IPS-15b (cell line): Measurements from ENCODE around the gene DBNL.

ENCODE experiments used
- H3K27me3 ChIP-seq: one replicate; pipeline ENCODE4 v1.6.1; 2013; ENCODE audit warnings: low read length; ENCODE audit not compliant: control insufficient read depth, insufficient read depth
- H3K36me3 ChIP-seq: one replicate; pipeline ENCODE4 v1.6.1; 2013; ENCODE audit warnings: low read length; ENCODE audit not compliant: control insufficient read depth, insufficient read depth
- H3K4me1 ChIP-seq: one replicate; pipeline ENCODE4 v1.6.1; 2013; ENCODE audit warnings: mild to moderate bottlenecking, low read length; ENCODE audit not compliant: control insufficient read depth, insufficient read depth
- H3K4me3 ChIP-seq: one replicate; pipeline ENCODE4 v1.5.1; 2013; ENCODE audit warnings: low read depth, low read length
- H3K9ac ChIP-seq: one replicate; pipeline ENCODE4 v1.6.1; 2013; ENCODE audit warnings: low read depth, mild to moderate bottlenecking, low read length
- H3K9me3 ChIP-seq: one replicate; pipeline ENCODE4 v1.6.1; 2013; ENCODE audit warnings: mild to moderate bottlenecking, low read length; ENCODE audit not compliant: control insufficient read depth, insufficient read depth

The DBNL gene

DNA sequence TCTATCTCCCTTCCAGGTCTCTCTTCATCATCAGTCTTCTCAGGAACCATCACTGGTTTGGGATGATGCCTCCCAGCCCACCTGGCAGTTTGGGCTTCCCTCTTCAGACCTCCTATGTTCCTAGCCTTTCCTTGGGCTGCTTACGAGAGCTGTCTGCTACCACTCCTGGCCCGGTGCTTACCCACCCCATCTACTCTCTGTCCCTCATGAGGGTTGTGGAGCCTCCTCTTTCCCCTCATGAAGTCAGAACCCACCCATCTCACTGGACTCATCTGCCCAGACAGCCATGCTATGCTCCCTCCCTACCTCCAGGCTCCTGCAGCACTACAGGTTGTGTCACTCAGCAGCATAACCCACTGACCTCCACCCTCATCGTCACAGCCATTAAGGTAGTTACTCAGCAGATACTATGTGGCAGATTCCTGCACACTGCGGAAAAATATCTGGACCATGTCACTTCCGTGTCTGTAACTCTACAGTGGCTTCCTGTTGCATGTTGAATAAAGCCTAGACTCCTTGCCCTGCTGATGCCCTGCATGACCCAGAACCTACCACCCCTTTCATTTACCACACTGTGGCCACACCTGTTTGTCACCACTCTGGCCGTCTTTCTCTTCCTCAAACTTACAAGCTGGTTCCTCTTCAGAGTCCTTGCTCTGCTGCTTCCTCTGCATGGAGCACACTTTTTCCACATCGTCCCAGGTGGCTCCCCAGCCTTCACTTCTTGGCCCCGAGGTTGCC lies 2.0 kb downstream of the DBNL start:
- H3K9me3 ChIP-seq = no peaks in the 10 kb centered on the region
- peaks cover 3% of the 10 kb centered on the region for H3K27me3 ChIP-seq
- H3K36me3 ChIP-seq = peaks cover 12% of the 10 kb centered on the region
- H3K4me1 ChIP-seq = peaks cover 6% of the 10 kb centered on the region
- peak overlapping the region; percentile 13 for H3K4me3 ChIP-seq
- H3K9ac ChIP-seq = no peak overlapping the region

DNA sequence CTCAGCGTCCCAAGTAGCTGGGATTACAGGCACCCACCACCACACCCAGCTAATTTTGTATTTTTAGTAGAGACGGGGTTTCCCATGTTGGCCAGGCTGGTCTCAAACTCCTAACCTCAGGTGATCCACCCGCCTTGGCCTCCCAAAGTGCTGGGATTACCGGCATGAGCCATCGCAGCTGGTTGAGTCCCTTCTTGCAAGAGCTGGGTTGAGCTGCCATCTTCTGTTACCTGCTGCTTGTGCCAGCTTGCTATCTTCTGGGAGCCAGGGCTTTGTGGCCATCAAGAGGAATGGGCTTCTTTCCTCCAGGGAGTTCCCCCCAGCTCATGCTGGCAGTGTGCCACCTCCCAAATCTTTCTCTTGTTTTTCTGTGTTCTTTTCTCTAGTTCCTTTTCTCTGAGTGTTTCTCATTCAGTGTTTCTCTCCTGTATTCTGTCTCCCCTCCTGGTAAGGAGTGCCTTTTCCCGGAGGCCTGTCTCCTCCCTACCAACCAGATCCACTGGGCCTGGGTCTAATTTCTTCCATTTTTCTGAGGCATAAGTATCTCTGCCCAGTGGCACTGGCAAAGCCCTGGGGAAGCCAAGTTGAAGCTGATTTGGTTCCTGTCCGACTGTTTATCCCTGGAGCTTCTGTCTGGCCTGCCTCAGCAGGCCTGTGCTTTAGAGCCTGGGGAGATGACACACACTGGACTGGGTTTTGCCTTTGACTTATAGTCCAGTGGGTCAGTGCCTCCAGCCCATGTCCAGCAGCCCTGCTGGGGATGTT lies 3.7 kb downstream of the DBNL start:
- Histone ChIP-seq H3K9me3 (no peaks in the 10 kb centered on the region), H3K36me3 (peaks cover 22% of the 10 kb centered on the region), H3K27me3 (no peaks in the 10 kb centered on the region), H3K4me3 (no peak overlapping the region), H3K9ac (no peak overlapping the region), H3K4me1 (peaks cover 6% of the 10 kb centered on the region)

DNA sequence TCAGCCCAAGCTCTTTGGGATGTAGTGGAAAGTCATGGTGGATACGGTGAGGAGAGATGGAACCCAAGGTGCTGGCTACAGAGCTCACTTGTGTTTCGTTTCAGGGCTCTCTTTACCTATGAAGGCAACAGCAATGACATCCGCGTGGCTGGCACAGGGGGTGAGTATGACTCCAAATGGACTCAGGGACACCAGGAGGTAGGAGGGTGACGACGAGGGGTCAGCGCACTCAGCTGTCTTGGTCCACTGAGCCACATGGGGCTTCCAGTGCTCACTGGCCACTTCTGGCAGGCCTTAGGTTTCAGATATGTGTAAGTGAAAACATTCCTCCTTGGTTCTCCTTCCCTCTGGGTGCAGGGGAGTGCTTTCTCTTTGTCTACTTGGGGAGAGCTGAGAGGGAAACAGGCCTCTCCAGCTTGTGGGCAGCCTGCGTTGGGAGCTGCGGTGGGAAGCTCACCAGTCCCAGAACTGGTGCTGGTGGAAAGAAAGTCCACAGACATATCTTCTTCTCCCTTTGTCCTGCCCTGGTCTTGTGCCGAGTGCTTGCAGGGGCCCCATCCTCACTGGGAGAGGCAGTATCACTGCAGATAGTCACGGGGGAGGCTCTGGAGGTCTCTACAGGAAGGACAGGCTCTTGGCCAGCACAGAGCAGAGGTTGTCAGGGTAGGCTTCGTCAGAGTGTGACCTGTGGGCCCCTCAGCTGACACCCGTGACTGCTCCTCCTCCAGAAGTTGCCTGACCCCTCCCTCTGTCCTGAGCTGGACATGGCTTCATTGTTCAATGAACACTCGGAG lies 5.8 kb downstream of the DBNL start:
- H3K9me3 ChIP-seq = no peaks in the 10 kb centered on the region
- no peaks in the 10 kb centered on the region for H3K27me3 ChIP-seq
- H3K36me3 ChIP-seq = peaks cover 22% of the 10 kb centered on the region
- no peak overlapping the region for H3K4me3 ChIP-seq
- H3K9ac ChIP-seq = no peak overlapping the region
- H3K4me1 ChIP-seq = peaks cover 4% of the 10 kb centered on the region

DNA sequence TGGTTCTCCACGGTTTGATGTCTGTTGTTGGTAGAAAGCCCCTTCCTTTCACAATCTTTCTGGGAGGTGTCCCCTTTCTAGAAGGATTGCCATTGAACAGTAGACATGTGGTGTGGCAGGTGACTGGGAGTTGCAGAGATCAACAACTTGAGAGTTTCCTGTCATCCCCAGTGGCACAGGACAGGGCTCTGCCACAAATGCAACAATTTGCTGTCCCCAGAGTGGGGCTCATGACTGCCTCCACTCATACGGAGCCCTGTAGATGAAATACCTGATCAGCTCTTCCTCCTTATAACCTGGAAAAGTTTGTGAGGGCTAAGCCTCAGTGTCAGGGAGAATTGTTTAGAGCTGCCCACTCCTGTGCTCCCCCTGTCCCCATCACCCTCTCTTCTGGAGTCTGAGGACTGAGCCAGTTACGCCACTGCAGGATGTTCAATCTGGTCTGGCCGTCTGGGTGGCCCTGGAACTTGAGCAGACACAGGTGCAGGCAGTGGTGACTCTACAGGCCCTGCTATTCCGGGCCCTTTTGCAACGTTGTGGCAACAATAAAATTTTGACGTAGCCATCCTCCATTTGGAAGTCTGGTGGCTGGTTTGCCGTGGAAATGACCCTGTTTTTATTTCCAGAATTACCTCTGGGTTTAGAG lies 6.5 kb downstream of the DBNL start:
- no peaks in the 10 kb centered on the region for H3K27me3 ChIP-seq
- no peaks in the 10 kb centered on the region for H3K9me3 ChIP-seq
- H3K9ac ChIP-seq = no peak overlapping the region
- H3K4me1 ChIP-seq = no peaks in the 10 kb centered on the region
- no peak overlapping the region for H3K4me3 ChIP-seq
- H3K36me3 ChIP-seq = peaks cover 22% of the 10 kb centered on the region

DNA sequence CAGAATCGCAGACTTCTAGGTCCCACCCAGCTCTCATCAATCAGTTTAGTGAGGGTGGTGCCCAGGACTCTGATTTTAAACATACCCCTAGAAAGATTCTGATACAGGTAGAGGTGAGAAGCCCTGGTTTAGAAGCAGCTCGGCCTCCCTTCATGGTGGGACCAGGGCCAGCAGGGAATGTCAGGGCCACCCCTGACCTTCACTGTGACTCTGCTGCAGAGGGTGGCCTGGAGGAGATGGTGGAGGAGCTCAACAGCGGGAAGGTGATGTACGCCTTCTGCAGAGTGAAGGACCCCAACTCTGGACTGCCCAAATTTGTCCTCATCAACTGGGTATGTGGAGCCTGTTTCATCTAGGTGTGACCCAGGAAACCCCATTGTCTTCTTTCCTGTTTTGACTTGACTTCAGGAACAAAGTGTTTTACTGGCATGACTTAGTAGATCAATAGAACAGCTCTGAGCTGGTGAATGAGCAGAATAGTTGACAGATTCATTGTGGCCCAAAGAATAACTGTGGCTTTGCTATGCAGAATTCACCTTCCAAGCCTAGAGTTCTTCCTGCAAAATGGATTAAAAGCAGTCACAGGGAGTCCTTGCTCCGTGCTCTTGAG lies 7.2 kb downstream of the DBNL start:
- Histone ChIP-seq H3K4me3 (no peak overlapping the region), H3K36me3 (peaks cover 27% of the 10 kb centered on the region), H3K9ac (no peak overlapping the region), H3K4me1 (no peaks in the 10 kb centered on the region), H3K9me3 (no peaks in the 10 kb centered on the region), H3K27me3 (no peaks in the 10 kb centered on the region)

DNA sequence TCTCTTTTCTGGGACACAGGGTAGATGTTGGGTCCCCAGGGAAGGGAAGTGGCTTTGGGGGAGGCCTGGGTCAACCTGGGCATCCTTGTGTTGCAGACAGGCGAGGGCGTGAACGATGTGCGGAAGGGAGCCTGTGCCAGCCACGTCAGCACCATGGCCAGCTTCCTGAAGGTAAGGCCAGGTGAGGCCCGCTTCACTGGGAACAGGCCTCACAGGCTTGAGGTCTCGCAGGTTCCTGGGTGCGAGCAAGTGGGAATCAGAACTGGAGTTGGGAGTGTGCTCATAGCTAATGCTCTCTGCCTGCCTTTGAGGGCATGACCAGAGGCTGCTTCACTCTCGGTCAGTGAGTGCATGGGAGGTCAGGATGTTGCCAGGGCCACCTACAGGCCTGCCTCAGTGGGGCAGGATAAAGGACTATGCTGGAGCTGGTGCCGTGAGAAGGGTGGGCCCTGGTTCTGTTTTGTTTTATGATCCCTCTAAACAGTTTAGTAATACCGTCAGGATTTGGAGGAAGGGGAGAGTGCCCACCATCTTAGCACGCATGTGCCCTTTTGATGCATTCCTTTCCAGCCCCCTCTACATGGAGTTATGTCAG lies 8.4 kb downstream of the DBNL start:
- H3K36me3 ChIP-seq = peaks cover 38% of the 10 kb centered on the region
- no peaks in the 10 kb centered on the region for H3K27me3 ChIP-seq
- H3K4me3 ChIP-seq = no peak overlapping the region
- no peaks in the 10 kb centered on the region for H3K4me1 ChIP-seq
- no peak overlapping the region for H3K9ac ChIP-seq
- no peaks in the 10 kb centered on the region for H3K9me3 ChIP-seq

DNA sequence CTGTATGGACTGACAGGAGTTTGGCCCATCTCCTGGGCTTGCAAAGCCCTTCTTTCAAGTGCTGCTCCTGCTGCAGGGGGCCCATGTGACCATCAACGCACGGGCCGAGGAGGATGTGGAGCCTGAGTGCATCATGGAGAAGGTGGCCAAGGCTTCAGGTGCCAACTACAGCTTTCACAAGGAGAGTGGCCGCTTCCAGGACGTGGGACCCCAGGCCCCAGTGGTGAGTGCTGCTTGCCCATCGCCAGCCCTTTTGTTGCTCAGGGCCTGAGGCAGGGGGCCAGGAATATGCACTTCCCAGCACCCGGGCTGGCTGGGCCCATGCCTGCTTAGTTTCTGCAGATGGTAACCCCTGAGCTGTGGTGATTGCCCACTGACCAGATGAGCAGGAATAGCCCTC lies 12.2 kb downstream of the DBNL start:
- Histone ChIP-seq H3K4me3 (no peak overlapping the region), H3K36me3 (peaks cover 48% of the 10 kb centered on the region), H3K27me3 (no peaks in the 10 kb centered on the region), H3K4me1 (no peaks in the 10 kb centered on the region), H3K9ac (no peak overlapping the region), H3K9me3 (no peaks in the 10 kb centered on the region)

DNA sequence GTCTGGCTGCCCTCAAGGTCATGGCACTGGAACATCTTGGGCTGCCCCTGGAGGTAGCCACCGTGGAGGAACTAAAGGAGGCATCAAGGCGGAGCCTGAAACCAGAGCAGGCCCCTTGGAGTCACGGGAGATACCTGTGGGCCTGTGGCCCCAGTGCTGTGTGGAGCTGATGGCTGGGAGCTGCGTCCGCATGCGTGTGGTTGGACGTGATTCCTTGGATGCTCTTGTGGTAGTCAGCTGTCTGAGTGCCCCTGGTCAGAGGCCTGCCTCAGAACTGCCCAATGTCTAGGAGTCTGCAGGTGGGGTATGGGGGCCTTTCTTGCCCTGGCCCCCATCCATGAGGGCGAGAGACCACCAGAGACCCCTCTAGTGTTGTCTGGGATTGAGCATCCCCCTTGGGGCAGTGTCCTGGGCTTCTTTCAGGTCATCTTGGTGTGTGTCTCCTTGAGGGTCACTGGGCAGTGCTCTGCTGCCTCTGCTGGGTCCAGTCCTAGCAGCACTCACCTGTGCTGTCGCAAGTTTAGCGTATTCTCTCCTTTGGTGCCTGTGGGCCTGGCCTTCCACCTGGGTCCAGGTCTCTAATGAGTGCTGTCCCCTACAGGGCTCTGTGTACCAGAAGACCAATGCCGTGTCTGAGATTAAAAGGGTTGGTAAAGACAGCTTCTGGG lies 12.8 kb downstream of the DBNL start:
- H3K4me3 ChIP-seq = no peak overlapping the region
- H3K4me1 ChIP-seq = no peaks in the 10 kb centered on the region
- H3K9me3 ChIP-seq = no peaks in the 10 kb centered on the region
- H3K27me3 ChIP-seq = no peaks in the 10 kb centered on the region
- H3K9ac ChIP-seq = no peak overlapping the region
- peaks cover 50% of the 10 kb centered on the region for H3K36me3 ChIP-seq

DNA sequence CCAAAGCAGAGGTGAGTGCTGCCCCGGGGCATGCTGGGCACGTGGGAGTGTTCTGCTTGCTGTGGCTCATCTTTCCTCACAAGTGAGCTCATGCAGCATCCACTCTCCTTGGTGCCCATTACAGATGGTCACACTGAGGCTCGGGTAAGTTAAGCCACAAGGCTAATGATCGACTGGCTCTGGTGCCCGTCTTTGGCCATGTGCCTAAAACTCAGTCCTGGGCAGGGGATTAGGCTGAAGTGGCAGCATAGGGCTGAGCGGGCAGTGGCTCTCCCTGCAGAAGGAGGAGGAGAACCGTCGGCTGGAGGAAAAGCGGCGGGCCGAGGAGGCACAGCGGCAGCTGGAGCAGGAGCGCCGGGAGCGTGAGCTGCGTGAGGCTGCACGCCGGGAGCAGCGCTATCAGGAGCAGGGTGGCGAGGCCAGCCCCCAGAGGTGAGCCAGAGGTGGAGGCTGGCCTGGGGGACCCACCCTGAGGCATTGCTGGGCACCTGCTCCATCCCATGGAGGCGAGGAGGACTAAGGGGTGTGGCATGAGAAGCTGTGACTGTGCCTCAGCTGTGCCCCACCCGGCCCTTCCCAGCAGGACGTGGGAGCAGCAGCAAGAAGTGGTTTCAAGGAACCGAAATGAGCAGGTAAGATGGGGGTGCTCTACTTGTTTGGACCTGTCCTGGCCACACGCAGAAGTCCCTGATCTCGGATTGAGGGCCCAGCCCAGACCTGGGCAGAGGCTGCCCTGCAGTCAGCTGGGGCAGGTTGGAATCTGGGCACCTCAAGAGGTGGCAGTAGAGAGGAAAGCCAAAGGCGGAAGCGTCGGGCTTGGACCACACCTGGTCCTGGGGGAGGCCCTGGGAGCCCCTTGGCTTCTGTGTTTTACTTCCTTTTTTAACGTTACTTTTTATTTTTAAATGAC lies 13.6 kb downstream of the DBNL start:
- Histone ChIP-seq H3K27me3 (no peaks in the 10 kb centered on the region), H3K36me3 (peaks cover 46% of the 10 kb centered on the region), H3K4me3 (no peak overlapping the region), H3K9me3 (no peaks in the 10 kb centered on the region), H3K9ac (no peak overlapping the region), H3K4me1 (no peaks in the 10 kb centered on the region)

DNA sequence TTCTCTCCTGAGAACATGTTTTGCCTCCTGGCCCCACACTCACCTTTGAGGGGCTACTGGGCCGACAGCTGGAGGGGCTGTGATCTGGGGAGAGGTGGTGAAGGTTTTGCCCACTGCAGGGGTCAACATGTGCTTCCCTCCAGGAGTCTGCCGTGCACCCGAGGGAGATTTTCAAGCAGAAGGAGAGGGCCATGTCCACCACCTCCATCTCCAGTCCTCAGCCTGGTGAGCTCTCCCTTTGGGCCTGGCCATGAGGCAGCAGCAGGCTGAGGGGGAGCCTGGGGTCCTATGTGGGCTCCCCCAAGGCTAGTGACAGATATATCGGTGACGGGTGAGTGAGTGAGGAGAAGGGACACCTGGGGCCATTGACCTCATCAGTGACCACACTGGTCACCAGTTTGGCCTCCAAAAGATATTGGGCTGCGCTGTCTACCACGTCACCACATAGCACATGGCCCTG lies 14.3 kb downstream of the DBNL start:
- Histone ChIP-seq H3K36me3 (peaks cover 44% of the 10 kb centered on the region), H3K4me1 (peaks cover 3% of the 10 kb centered on the region), H3K27me3 (no peaks in the 10 kb centered on the region), H3K4me3 (no peak overlapping the region), H3K9me3 (no peaks in the 10 kb centered on the region), H3K9ac (no peak overlapping the region)
